Osteocyte (in vitro differentiated cells): ENCODE results near the gene GMDS. TPM values are rescaled to one million over a fixed set of nuclear protein-coding genes. Genes with fewer than 3 reads are reported as not detected.
A peak's percentile ranks its signal among the peaks of the same experiment; 100 is the strongest.

Source experiments
- DNase-seq: peaks from one replicate; pipeline ENCODE4 v3.0.0; 2021; ENCODE audit warnings: mixed read lengths; ENCODE audit not compliant: unreplicated experiment; ENCODE audit errors: extremely low spot score
- H3K27ac Mint-ChIP-seq: one replicate; pipeline ENCODE4 v1.8.0; 2021; ENCODE audit warnings: mild to moderate bottlenecking, mixed read lengths; ENCODE audit not compliant: unreplicated experiment
- H3K27me3 Mint-ChIP-seq: one replicate; pipeline ENCODE4 v1.8.0; 2021; ENCODE audit warnings: mixed read lengths; ENCODE audit not compliant: unreplicated experiment
- H3K36me3 Mint-ChIP-seq: one replicate; pipeline ENCODE4 v1.8.0; 2021; ENCODE audit warnings: mixed read lengths; ENCODE audit not compliant: unreplicated experiment
- H3K4me1 Mint-ChIP-seq: one replicate; pipeline ENCODE4 v1.8.0; 2021; ENCODE audit warnings: mixed read lengths; ENCODE audit not compliant: unreplicated experiment
- H3K4me3 Mint-ChIP-seq: one replicate; pipeline ENCODE4 v1.8.0; 2021; ENCODE audit warnings: mild to moderate bottlenecking, moderate library complexity, mixed read lengths; ENCODE audit not compliant: unreplicated experiment
- H3K9me3 Mint-ChIP-seq: one replicate; pipeline ENCODE4 v1.8.0; 2021; ENCODE audit warnings: mixed read lengths; ENCODE audit not compliant: unreplicated experiment
- total RNA-seq: library from RNA; stranded (reverse); gene quantifications from 2 replicates; pipeline ENCODE4 v1.2.1, GENCODE V29; 2021
- TF ChIP-seq, protein P1 (sequence below): fragments of 200-600 bp; sonication (generic); IDR thresholded peaks from 2 replicates; pipeline ENCODE4 v1.5.0; 2021; ENCODE audit warnings: antibody characterized with exemption, mild to moderate bottlenecking, moderate library complexity

The GMDS gene
- total RNA-seq, 1 donor from 2014 or later, result 30.7 TPM

DNA sequence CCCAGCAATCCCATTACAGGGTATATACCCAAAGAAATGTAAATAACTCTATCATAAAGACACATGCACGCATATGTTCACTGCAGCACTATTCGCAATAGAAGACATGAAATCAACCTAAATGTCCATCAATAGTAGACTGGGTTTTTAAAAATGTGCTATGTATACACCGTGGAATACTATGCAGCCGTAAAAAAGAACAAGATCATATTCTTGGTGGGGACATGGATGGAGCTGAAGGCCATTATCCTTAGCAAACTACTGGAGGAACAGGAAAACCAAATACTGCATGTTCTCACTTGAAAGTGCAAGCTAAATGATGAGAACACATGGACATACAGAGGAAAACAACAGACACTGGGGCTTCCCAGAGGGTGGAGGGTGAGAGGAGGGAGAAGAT, 201.2 kb downstream of the GMDS start:
- TF ChIP-seq, protein P1, sequence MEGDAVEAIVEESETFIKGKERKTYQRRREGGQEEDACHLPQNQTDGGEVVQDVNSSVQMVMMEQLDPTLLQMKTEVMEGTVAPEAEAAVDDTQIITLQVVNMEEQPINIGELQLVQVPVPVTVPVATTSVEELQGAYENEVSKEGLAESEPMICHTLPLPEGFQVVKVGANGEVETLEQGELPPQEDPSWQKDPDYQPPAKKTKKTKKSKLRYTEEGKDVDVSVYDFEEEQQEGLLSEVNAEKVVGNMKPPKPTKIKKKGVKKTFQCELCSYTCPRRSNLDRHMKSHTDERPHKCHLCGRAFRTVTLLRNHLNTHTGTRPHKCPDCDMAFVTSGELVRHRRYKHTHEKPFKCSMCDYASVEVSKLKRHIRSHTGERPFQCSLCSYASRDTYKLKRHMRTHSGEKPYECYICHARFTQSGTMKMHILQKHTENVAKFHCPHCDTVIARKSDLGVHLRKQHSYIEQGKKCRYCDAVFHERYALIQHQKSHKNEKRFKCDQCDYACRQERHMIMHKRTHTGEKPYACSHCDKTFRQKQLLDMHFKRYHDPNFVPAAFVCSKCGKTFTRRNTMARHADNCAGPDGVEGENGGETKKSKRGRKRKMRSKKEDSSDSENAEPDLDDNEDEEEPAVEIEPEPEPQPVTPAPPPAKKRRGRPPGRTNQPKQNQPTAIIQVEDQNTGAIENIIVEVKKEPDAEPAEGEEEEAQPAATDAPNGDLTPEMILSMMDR, result no peak
- Mint-ChIP-seq H3K27me3 (no peaks in the 10 kb centered on the region), H3K4me3 (no peak overlapping the region), H3K4me1 (peaks cover 8% of the 10 kb centered on the region), H3K36me3 (peaks cover 2% of the 10 kb centered on the region), H3K27ac (no peak overlapping the region), H3K9me3 (peaks cover 16% of the 10 kb centered on the region)
- no peak for DNase-seq

DNA sequence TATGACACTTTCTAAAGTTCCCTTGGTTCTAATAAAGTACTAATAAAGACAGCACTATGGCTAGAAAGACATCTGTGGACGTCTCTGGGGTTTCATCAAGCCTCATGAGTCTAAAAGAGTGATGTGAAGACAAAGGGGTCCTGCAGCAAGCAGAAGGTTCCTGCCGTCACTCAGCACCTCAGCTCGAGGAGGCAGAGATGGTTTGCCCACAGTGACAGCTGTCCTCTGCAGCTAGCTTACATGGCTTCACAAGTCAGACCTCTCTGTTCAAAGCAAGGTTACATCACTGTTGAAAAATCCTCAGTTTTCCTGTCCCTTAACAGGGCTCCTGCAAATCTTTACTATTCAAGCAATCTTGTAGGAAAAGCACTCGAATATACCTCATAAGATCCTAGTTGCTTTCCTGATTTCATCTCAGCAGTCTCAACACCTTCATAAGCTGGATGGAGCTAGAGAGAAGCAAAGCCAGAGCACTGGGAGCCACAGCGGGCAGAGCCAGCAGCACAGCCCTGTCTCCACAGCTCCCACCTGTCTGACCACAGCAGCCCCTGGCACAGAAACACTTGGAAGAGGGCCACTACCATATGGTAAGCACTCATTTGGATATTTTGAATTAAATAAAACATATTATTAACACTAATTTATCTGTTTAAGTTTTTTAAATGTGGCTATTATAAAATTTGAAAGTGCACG, 202.3 kb downstream of the GMDS start:
- no peak for DNase-seq
- no peak overlapping the region for H3K4me3 Mint-ChIP-seq
- H3K9me3 Mint-ChIP-seq, result peaks cover 12% of the 10 kb centered on the region
- peaks cover 8% of the 10 kb centered on the region for H3K4me1 Mint-ChIP-seq
- no peaks in the 10 kb centered on the region for H3K27me3 Mint-ChIP-seq
- no peaks in the 10 kb centered on the region for H3K36me3 Mint-ChIP-seq
- TF ChIP-seq, protein P1, result no peak
- no peak overlapping the region for H3K27ac Mint-ChIP-seq

DNA sequence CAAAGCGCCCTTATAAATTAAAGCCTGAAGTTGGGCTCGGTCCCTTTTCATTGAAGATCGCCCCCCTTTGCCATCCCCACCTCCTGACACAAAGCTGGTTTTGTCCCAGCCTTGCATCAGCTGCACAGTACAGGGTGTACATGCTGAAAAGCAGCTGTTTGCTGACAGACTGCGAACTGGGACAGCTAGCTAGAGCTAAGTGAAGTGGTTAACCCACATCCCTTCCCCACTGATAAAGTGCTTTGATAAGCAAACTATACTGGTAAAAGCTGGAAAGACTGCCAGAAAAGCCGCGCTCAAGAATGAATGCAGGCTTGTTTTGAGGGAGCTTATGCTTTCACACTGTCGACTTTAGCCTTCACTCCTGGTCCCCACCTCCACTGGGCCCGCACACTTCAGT, 207.3 kb downstream of the GMDS start:
- TF ChIP-seq, protein P1, result no peak
- no peaks in the 10 kb centered on the region for H3K36me3 Mint-ChIP-seq
- H3K27me3 Mint-ChIP-seq, result no peaks in the 10 kb centered on the region
- no peaks in the 10 kb centered on the region for H3K9me3 Mint-ChIP-seq
- no peak overlapping the region for H3K27ac Mint-ChIP-seq
- no peak for DNase-seq
- no peak overlapping the region for H3K4me3 Mint-ChIP-seq
- peaks cover 20% of the 10 kb centered on the region for H3K4me1 Mint-ChIP-seq

DNA sequence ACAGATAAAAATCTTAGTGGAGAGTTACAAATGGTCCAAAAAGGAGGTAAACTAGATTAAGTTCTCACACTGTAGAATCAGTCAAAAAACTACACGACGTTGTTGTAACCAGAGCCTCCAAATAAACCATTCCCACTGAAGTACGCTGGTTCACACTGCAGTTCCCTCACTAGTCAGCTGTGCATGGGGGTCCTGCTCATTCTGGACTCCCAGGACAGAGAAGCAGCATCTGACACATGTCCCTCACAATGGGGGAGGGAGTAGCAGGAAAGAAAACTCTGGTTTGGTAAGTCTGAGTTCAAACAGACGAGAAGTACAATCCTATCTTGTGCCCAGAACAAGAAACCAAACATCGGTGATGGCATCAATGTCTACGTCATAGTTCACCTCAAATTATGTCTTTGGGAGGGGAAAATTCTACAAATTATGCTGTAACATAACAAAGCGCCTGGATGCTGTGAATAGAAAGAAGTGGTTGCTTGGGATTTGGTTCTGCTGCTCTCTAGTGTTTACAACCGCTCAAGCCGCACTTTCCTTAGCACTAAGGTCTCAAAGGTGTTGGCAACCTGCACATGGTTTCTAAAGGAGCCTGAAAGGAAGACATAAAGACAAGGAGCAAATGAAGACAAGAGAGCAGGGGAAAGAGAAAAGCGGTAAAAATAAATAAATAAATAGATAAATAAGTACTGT, 208.0 kb downstream of the GMDS start:
- no peaks in the 10 kb centered on the region for H3K36me3 Mint-ChIP-seq
- H3K4me3 Mint-ChIP-seq, result no peak overlapping the region
- no peaks in the 10 kb centered on the region for H3K9me3 Mint-ChIP-seq
- no peaks in the 10 kb centered on the region for H3K27me3 Mint-ChIP-seq
- peaks cover 21% of the 10 kb centered on the region for H3K4me1 Mint-ChIP-seq
- no peak for DNase-seq
- TF ChIP-seq, protein P1, result peak; percentile 35
- H3K27ac Mint-ChIP-seq, result no peak overlapping the region

DNA sequence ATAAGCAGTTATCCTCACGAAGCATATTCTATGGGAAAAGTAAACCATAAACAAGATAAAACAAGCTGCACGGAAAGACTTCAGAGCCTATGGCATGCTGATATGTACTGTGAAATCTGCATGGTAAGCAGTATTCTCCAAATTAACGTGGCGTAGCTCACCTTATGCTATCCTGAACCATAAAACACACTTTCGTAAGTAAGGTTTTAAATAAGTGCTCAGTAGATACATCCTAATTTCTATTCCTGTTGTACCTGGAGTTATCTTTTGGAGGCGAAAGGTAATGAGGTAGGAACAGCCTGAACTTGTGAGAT, 208.7 kb downstream of the GMDS start:
- H3K4me1 Mint-ChIP-seq, result peaks cover 26% of the 10 kb centered on the region
- DNase-seq, result no peak
- TF ChIP-seq, protein P1, result no peak
- no peak overlapping the region for H3K27ac Mint-ChIP-seq
- H3K4me3 Mint-ChIP-seq, result no peak overlapping the region
- no peaks in the 10 kb centered on the region for H3K27me3 Mint-ChIP-seq
- no peaks in the 10 kb centered on the region for H3K9me3 Mint-ChIP-seq
- no peaks in the 10 kb centered on the region for H3K36me3 Mint-ChIP-seq
